GM19468 (cell line): ENCODE measurements around the gene RFX4.
"Not testable (repeated sequence)": the region's sequence is repeated elsewhere in the genome, so short reads cannot be mapped to it uniquely, and the experiment has no call there.

Experiments used
- ATAC-seq: cut with Tn5 transposase; IDR thresholded peaks from one replicate; pipeline ENCODE4 v1.9.1; 2021; ENCODE audit warnings: mild to moderate bottlenecking, moderate library complexity, moderate number of reproducible peaks; ENCODE audit not compliant: unreplicated experiment; ENCODE audit errors: extremely low read depth

The RFX4 gene

GRCh38 chr12:106588771-106589170 is 6.0 kb downstream of the RFX4 start:
- ATAC-seq, result no peak

DNA sequence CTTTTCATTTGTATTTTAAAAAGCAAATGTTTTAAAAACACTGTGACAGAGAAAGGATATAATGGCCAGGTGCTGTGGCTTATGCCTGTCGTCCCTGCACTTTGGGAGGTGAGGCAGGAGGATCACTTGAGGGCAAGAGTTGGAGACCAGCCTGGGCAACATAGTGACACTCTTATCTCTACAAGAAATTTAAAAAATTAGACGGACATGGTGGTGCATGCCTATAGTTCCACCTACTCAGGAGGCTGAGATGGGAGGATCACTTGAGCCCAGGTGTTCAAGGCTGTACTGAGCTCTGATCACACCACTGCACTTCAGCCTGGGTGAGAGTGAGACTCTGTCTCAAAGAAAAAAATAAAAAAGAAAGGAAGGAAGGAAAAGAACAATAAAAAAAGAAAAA is 7.8 kb downstream of the RFX4 start:
- no peak for ATAC-seq

DNA sequence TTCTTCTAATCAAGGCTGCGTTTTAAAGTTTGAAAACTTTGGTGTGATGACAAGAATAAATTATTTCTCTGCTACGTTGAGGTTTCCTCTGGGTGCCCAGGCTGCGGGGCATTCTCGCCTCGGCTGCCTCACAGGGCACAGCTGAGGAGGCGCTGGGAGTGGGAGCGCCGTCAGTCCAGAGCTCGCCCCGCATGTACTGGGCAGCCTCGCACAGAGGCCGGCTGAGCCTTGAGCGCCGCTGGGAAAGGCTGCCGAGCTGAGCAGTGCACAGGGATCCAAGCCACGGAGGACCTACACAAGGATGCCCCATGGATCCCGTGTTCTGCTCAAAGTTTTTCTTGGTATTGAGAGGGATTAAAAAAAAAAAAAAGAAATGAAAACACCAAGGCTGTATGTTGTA is 11.6 kb downstream of the RFX4 start:
- no peak for ATAC-seq

DNA sequence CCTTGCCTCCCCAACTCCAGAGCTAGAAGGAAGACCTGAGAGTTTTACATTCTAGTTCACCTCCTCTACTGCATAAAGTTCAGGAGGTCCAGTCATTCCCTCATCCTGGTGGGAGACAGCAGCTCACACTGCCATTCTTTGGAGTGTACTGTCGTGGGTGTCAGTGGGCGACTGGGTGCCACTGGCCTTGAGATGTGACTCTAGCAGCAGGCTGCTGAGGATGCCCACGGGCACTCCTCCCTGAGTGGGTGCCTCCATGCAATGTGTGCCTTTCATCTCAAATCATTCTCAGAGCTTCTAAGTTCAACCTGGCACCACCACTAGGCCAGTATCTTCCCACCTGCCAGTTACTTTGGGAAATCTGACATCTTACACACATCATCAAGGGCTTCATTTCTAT is 12.5 kb downstream of the RFX4 start:
- ATAC-seq, result no peak

DNA sequence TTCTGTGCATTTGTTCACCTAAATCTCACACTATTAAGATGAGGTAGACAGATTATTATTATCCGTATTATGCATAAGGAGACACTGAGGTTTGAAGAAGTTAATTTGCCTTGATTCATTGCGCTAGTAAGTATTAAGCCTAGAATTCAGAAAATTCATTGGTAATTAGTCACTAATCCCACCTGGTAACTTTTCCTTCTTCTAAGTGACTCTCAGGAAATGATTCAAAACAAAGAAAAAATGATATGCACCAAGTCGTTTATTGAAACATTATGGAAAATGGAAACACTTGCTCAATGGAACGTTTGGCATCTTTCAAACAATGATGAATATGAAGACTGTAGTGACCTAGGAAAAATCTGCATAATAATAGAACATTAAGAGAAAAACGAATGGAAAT is 15.2 kb downstream of the RFX4 start:
- no peak for ATAC-seq

GRCh38 chr12:106599302-106599701 is 16.5 kb downstream of the RFX4 start:
- no peak for ATAC-seq

DNA sequence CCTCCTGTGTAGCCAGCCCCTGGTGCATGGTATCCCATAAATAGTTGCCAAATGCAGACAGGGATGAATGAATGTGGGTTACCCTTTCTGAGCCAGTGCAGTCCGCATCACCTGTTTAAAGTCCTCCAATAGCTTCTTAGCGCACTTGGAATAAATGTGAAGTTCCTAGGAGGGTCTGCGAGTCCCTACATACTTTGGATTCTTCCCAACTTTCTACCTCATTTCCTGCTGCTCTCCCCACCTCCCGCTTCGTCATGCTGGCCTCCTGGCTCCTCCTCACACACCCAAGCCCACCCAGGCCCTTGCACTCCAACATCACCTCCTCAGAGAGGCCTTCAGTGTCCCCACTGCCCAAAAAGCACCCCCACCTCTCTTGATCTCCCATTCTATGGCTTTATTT is 17.7 kb downstream of the RFX4 start:
- ATAC-seq, result no peak

DNA sequence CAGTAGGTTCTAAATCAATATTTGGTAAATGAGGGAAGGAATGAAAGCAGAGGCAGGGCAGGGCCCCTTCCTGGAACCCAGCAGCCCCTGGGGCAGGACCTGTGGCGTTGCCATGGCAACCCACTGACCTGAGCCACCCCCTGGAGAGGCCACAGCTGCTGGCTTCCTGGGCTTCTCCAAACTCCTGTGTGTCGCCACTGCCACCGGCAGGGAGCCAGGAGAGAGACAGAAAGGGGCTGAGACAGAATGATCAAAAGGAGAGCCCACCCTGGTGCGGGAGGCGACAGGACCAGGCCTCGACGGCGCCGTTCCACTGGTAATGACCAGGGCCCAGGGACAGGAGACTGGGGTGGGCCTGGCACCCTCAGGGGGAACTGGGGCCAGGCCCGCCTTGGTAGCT is 18.2 kb downstream of the RFX4 start:
- no peak for ATAC-seq

GRCh38 chr12:106601496-106601895 is 18.7 kb downstream of the RFX4 start:
- ATAC-seq, result no peak

DNA sequence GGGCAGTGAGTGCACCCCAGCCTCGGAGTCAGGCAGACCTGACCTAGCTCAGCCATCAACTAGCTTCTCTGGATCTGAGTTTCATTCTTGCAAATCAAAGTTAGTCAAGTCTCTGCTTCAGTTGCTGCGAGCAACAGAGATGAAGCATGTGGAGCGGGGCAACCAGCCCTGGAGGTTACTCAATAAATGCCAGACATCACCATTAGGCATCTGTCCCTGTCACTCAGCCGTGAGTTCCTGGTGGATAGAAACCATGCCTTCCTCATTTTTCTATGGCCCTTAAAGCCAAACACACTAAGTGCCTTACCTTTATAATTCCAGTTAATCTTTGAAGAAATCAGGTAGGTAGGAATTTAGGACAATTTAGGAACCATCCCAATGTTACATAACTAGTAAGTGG is 19.3 kb downstream of the RFX4 start:
- ATAC-seq, result no peak

- ATAC-seq, result no peak
These were observed 22.4 kb downstream of the RFX4 start for GRCh38 chr12:106605254-106605653.

- ATAC-seq, result not testable (repeated sequence)
These were observed 37.8 kb downstream of the RFX4 start for GRCh38 chr12:106620588-106620987.

DNA sequence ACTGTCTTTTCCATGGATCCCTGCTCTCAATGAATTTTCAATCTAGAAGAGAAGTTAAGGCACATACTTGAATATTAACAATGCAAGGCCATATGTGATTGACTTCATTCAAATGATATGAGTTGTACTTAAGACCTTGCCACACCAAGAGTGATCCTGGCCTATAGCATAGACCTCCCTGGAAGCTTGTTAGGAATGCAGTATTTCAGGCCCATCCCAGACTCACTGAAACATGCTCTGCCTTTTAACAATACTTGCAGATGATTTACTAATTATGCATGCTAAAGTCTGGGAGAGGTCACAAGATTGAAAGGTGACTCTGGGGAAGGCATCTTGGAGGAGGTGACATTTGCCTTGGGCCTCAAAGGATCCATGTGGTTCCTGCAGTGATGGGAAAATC is 43.2 kb downstream of the RFX4 start:
- no peak for ATAC-seq

DNA sequence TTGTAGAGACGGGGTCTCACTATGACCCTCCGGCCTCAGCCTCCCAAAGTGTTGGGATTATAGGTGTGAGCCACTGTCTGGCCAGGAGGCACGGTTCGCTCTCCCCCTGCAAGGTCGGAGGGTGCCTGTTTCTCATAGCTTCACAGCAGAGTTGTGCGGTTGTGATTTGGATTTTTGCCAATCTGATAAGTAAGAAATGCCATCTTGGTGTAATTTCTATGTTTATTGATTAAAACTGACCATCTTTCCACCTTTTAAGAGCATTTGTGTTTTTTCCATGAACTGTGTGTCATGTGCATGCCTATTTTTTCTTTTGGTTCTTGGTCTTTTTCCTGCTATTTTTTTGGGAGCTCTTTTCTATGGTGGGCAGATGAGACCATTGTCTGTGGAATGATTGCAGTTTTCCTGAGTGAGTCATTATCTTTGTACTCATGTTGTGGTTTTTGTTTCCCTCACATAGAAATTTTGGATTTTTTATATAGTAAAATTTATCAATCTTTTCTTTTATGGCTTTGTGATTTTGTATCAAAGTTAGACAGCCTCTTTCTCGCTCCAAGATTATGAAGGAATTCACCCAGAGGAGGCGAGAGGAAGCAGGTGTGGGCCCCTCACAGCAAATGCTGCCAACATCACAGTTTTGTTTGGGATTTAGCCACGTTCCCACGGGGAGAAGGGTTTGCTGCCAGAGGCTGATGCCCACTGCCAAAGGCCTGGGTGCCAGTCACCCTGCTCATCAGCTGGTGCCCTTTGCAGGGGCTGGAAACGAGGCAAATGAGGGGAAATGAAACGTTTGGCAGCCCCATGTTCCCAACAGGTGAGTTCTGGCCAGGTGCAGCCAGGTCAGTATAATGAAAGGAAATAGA is 47.2 kb downstream of the RFX4 start:
- ATAC-seq, result no peak

DNA sequence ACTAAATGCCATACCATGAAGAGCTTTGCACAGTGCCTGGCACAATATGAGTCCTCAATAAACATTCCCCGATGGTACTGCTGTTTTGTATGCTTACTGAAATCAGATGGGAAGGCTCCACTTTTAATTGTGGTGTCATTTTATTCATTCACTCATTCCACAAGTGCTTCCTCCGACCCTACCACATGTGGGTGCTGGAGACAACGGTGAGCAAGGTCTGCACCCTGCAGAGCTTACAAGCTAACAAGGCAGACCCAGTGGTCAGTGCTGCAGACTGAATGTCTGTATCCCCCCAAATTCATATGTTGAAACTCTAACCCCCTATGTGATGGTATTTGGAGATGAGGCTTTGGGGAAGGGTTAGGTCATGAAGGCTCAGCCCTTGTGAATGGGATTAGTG is 48.3 kb downstream of the RFX4 start:
- ATAC-seq, result no peak

GRCh38 chr12:106631797-106632196 is 49.0 kb downstream of the RFX4 start:
- no peak for ATAC-seq

DNA sequence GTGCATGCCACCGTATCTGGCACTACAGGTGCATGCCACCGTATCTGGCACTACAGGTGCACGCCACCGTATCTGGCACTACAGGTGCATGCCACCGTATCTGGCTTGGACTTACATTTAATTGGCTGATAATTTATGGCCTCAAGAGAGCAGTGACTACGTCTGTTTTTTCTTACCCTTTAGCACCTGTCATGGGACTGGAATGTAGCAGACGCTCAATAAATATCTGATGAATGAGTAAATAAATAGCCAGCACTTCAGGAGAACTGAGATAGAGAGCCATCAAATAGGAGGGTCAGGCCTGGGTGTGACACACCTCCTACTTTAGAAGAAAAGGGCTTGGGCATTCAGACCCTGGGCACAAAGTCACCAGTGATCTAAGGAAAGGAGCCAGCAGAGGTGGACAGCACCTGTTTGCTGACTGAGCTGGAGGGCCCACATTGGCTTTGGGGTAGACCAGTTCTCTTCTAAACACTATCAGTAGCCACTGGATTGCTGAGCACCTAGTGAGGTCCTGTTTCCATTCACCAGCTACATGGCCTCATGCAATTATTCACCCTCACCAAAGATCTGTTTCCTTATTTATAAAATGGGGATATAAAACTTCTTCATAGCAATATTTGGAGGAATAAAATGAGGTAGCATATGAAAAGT is 50.1 kb downstream of the RFX4 start:
- ATAC-seq, result no peak

DNA sequence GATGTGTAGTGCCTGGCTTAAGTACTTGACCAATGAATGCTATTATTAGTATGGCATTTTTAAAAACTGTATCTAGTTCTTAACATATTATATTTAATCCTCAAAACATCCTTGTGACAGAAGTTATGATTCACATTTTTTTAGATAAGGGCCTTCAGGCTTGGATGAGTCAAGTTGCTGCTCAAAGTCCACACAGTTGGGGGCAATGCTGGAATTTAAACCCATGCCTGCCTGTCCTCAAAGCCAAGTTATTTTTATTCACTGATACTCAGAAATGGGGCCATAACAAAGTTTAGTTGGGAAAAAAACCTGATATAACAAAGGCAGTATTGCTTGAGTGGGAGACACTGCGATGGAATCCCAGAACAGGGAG is 50.6 kb downstream of the RFX4 start:
- ATAC-seq, result no peak

DNA sequence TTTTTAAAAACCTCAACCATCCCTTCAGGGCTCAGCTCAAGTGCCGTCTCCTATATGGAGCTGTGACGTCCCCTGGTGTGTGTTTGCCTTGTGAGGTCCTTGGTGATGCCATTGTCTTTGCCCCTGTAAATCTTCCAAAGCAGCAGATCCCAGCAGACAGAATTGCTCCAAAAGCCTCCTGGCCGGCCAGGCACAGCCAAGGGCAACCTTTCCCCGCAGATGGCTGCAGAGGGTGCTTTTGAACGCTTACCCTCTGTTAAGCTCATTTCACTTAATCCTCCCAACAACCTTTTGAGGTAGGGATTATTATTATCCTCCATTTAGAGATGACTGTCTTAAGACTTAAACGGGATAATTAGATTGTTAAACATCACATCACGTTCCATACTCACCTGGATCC is 51.4 kb downstream of the RFX4 start:
- ATAC-seq, result no peak

DNA sequence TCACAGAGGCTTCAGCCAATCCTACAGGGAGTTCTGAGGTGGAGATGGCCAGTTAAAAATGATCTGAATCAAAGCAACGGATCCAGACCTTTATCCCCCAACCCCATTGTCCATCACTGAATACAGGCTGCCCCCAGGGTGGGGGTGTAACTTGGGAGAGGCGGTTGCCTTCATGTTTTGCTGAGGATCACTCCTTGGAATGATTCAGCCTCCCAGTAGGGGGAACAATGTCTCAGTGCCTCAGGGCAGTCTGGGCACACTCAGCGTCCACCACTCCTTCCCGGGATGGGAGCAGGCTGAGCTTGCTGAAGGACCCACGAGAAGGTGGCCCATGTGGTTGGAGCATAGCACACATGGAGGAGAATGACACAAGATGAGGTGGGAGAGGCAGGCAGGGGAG is 60.2 kb downstream of the RFX4 start:
- ATAC-seq, result no peak

GRCh38 chr12:106644335-106645073 is 61.7 kb downstream of the RFX4 start:
- no peak for ATAC-seq
